ENCODE results near the gene MRPL53.
"Not testable (repeated sequence)": the region's sequence is repeated elsewhere in the genome, so short reads cannot be mapped to it uniquely, and the experiment has no call there.

Gene MRPL53

DNA sequence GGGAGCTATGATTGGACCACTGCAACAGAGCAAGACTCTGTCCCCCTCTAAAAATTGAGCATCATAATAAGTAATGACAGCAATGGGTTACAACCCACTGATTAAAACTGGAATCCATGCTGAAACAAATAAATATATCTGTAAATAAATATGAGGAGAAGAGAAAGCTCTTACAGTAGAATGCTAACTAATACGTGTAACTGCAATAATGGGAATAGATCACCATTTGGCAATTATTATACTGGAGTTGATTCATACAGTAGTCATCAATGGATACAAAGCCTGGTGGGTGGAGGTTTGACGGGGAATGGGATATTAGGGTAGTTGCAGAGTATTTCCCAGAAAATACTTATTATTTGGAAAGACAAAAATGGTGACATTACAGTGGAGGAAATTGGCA, 23.7 kb downstream of the MRPL53 start:
- DNase-seq (ENCODE audit: low read depth), result no peak

- no peak for DNase-seq (ENCODE audit: low read depth)
Observed at GRCh38 chr2:74447230-74447999, 25.1 kb downstream of the MRPL53 start.

DNA sequence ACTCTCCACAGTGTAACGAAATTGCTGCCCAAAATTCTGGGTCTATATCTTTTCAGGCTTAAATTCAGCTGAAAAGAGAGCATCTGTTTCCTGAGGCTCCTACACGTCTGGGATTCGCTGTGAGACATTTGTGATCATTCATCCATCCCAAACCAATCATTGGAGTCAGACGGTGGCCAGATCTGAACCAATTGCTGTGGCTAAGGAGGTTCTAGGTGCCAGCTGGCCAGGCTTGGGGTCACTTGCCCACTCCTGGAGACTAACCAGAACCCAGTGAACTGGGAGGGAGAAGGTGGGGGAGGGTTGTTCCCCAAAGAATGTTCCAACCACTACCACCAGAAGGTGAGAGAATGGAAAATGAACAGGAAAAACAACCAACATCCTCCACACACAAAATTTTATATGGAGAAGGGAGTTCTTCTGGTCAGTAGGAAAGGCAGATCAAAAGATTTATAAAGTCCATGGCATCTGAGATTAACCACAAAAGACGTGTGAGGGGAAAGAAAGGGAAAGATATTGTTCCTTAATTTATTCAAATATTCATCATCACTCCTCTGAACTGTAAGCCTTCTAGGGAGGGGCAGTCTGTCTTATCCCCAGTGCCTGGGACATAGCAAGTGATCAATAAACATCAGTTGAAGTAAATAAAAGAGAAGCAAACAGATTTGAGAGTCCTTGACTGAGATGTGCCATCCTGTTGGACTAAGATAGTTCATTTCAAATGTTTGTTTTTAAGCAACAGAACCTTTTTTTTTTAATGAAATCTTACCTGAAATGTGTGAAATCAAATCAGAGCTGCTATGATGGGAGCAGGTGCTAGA, 27.8 kb downstream of the MRPL53 start:
- no peak for DNase-seq (ENCODE audit: low read depth)

DNA sequence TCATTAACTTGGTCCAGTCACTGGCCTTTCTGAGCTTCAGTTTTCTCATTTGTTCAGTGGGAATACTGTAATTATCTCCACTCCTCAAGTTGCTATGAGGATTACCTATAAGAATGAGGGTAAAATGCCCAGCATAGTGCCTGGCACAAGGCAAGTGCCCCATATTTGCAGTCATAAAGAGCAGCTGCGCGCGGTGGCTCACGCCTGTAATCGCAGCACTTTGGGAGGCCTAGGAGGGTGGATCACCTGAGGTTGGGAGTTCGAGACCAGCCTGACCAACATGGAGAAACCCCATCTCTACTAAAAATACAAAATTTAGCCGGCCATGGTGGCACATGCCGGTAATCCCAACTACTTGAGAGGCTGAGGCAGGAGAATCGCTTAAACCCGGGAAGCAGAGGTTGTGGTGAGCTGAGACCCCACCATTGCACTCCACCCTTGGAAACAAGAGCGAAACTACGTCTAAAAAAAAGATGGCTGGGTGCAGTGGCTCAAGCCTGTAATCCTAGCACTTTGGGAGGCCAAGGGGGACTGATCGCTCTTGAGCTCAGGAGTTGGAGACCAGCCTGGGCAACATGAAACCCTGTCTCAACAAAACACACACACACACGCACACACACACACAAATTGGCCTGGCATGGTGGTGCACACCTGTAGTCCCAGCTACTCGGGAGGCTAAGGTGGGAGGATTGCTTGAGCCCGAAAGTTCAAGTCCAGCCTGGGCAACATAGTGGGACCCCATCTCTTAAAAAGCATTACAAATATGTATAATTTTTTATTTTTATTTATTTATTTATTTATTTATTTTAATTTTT, 29.8 kb downstream of the MRPL53 start:
- not testable (repeated sequence) for DNase-seq (ENCODE audit: low read depth)

DNA sequence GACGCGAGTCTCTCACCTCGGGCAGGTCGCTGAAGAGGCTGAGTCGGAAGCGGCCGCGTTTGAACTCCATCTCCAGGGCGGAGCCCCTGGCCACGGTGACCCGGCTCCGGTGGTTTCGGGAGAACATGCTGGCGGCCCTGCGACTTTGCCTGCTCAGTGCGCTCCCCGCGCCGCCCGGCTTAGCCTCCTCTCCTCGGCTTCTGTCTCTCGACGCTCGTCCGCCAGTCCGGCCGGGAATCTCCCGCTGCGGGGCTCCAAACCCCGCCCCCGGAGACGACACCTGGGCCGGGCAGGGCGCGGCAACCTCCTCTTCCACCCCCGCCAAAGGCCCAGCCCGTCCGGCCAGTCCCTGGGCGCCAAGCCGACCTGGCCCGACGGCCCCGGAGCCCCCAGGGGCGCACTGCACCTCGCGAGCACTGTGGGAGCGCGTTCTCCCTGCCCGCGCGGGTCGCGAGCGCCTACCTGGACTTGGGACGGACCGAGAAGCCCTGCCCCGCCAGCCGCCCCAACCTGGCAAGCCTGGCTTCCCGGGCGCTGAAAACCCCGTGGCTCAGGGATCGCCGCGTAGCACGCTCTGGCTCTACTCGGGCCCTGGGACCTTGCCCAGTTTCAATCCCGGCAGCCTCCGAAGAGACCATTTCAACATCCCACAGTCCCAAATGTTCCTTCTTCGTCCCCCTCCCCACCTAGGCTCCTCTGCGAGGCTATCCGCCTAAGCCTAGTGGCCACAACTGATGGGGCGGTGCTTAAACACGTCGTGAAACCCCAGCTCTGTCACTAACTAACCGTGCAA, 30.6 kb downstream of the MRPL53 start, which contains the start of gene RTKN:
RTKN (minus strand) TSS at position 248 of the 793 bp plus-strand sequence; CDS start at position 127, 121 bp downstream.
- DNase-seq (ENCODE audit: low read depth), result no peak

DNA sequence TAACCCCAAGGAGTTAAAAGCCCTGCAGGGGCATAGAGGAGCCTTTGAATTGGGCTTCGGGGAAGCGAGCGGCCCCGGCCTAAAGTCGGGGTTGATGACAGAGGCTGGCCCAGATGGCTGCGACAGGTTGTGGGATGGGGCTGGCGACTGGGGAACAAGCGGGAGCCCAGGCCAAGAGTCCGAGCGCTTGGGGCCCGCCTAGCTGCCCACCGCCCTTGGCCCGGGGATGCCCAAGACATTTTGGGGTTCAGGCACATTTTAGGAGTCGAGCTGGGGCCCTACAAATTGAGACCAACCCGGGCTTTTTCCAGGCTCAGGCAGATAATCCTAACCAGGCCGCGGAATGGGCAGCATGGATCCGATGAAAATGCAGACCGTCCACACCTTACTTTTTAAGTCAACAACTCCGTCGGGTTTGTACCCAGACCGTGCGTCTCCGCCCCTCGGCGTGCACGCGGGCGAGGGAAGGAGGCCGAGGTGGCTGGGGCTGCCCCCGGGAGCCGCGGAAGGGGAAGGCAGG, 31.2 kb downstream of the MRPL53 start:
- no peak for DNase-seq (ENCODE audit: low read depth)

DNA sequence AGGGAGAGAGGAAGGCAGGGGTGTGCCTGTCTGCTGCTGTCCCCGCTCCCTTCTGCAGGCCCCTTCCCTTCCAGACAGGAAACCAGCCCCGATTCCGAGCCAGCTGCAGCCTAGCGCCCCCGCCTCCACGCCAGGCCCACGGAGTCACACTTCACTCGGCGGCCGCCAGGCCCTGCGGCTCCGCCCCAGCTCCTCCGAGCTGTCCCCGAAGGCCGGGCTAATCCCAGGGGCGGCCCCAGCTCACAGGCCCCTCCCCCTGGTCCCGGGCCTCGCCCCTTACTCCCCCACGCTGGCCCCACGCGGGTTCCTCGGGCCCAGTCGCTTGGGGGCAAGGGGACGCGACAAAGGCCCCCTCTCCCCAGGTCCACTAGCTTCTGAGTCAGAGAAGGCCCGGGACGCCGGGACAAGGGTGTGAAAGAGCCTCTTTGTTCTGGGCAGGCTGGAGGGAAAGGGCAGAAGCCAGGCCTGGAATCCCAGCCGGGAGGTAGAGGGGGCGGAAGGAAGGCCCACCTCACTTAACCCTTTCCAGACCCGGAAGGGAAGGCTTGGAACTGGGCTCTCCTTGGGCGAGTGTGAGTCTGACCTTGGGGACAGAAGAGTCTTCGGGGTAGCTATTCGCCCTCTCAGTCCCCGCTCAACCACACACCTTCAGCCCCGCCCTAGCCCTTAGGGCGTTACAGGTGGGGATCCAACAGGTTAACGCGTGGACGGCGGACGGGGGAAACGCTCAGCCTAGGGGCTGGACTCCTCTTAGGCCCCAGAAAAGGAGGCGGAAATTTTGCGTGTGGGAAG, 31.9 kb downstream of the MRPL53 start:
- peak; percentile 87 for DNase-seq (ENCODE audit: low read depth)

GRCh38 chr2:74439803-74440377, 32.6 kb downstream of the MRPL53 start:
- peak; percentile 65 for DNase-seq (ENCODE audit: low read depth)

- no peak for DNase-seq (ENCODE audit: low read depth)
Observed at GRCh38 chr2:74439373-74439772, 33.1 kb downstream of the MRPL53 start.

- DNase-seq (ENCODE audit: low read depth), result no peak
Observed at GRCh38 chr2:74438248-74438647, 34.2 kb downstream of the MRPL53 start.

GRCh38 chr2:74436848-74437695, 35.4 kb downstream of the MRPL53 start:
- DNase-seq (ENCODE audit: low read depth), result no peak

DNA sequence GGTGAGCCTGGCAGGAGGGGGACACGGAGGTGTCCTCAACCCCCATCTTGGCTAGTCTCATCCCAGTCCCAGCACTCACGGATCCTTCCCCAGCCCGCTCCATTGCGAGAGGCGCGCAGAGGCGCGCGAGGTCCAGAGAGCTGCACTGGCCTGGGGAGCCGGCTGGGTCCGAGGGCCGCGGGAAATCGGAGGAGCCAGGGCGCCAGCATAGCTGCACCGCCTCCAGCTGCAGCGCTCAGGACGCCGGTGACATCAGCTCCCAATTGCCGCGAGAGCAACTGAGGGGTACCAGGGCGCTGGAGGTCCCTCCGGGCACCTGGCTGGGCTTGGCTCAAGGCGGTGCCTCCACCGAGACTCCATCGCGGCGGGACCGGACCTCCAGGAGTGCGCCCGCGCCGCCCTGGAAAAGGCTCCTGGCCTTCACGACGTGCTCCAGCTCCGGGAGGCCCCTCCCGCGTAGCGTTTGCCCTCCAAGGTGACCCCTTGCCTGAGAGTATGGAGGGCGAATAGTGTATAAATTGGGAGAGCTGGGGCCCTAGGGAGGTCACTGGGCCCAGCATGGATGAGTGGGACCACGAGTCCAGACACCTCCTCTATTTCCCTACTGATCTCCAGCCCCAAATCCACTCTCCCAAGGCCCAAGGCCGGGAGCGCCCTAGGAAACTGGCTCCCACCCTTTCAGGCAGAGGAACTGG, 36.2 kb downstream of the MRPL53 start:
- no peak for DNase-seq (ENCODE audit: low read depth)

- DNase-seq (ENCODE audit: low read depth), result no peak
Observed at GRCh38 chr2:74430502-74430901, 42.0 kb downstream of the MRPL53 start.

- DNase-seq (ENCODE audit: low read depth), result no peak
Observed at GRCh38 chr2:74429487-74430451, 42.7 kb downstream of the MRPL53 start.

DNA sequence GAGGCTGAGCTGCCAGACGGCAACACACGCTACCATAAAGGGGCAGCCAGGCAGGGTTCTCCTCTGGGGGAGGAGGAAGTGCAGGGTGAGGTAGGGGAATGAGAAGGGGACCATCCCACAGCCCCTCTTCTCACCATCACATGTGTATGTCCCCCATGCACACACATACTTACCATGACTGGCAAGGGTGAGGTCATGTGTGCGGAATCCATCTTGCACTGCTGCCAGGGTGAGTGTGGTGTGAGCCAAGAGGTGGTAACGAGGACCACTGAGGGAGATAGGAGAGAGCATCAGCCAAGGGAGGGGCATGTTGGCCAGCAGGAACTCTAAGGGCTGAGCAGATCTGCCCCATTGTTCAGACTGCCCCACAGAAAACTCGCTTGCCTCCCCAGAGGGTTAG, 43.8 kb downstream of the MRPL53 start:
- no peak for DNase-seq (ENCODE audit: low read depth)

- DNase-seq (ENCODE audit: low read depth), result no peak
Observed at GRCh38 chr2:74427551-74427950, 44.9 kb downstream of the MRPL53 start.

- DNase-seq (ENCODE audit: low read depth), result no peak
Observed at GRCh38 chr2:74426181-74426758, 46.2 kb downstream of the MRPL53 start.

Data from EH (cell line).